ENCODE data around the gene CD209. TPM values are rescaled to one million over a fixed set of nuclear protein-coding genes. Genes with fewer than 3 reads are reported as not detected.

The CD209 gene
- total RNA-seq, 6 donors from 2014 or later, result 0.55 to 14.8 (median 1.7) TPM

DNA sequence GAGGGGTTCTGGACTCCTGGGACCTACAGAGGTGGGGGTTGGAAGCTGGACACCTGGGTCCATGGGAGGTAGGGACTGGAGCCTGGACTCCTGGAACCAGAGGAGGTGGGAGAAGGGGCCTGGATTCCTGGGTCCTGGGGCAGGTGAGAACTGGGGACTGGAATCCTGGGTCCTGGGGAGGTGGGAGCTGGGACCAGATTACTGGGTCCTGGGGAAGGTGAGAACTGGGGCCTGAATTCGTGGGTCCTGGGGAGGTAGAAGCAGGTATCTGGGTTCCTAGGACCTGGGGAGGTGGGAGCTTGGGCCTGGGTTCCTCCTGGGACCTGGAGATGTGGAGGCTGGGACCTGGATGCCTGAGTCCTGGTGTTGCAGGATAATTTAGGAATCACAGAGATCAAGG is 16.4 kb upstream of the CD209 start:
- Histone ChIP-seq H3K9me3 (peaks cover 0 to 10% (median 7%) of the 10 kb centered on the region in 4 donors), H3K4me1 (peaks cover 0 to 4% (median 0%) of the 10 kb centered on the region in 4 donors), H3K4me3 (peak overlapping the region in 1 of 4 donors; percentile 6), H3K36me3 (no peaks in the 10 kb centered on the region), H3K27me3 (no peaks in the 10 kb centered on the region), H3K27ac (peak overlapping the region in 2 of 4 donors; percentile 9 to 72)
- WGBS, 2 donors, result 64 to 67% methylated on average over 1 of the region's 1 CpG
- DNase-seq, result no peak
- TF ChIP-seq POLR2AphosphoS5 (IDR thresholded peaks at IDR 0.05) (no peak), EP300 (IDR thresholded peaks at IDR 0.05) (no peak), POLR2A (IDR thresholded peaks at IDR 0.05) (no peak)
- TF ChIP-seq, protein P1, sequence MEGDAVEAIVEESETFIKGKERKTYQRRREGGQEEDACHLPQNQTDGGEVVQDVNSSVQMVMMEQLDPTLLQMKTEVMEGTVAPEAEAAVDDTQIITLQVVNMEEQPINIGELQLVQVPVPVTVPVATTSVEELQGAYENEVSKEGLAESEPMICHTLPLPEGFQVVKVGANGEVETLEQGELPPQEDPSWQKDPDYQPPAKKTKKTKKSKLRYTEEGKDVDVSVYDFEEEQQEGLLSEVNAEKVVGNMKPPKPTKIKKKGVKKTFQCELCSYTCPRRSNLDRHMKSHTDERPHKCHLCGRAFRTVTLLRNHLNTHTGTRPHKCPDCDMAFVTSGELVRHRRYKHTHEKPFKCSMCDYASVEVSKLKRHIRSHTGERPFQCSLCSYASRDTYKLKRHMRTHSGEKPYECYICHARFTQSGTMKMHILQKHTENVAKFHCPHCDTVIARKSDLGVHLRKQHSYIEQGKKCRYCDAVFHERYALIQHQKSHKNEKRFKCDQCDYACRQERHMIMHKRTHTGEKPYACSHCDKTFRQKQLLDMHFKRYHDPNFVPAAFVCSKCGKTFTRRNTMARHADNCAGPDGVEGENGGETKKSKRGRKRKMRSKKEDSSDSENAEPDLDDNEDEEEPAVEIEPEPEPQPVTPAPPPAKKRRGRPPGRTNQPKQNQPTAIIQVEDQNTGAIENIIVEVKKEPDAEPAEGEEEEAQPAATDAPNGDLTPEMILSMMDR (IDR thresholded peaks at IDR 0.05), result no peak
- ATAC-seq (ENCODE audit: low FRiP score in 2 of 2), result no peak

DNA sequence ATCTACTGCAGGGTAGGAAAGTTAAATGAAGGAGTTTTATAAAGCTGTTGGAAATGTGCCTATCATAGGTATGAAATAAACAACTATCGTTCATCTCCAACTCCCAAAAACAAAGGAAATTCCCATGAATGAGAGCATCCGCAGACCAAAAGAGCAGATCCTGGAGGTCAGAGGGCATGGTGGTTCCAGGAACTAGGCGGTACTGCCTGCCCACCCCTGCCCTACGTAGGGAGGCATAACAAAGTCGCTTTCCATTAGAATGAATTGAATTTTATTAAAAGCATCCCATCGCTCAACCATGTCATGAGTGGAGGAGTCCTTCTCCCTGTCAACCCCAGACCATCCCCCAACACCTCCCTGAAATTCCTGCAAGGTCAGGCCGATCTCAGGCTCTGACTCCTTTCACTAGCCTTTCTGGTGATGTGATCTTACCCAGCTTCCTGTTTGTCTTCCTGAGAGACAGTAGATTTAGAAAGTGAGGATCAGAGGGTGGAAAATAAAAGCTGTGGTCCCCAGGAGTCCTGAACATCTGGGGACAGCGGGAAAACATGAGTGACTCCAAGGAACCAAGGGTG is 15.5 kb upstream of the CD209 start, which contains the start of gene CLEC4M:
CLEC4M (plus strand) TSS at position 525 of the 575 bp plus-strand sequence; CDS start at position 549, 24 bp downstream.
- DNase-seq, result no peak

GRCh38 chr19:7759156-7759555 is 11.8 kb upstream of the CD209 start:
- no peak overlapping the region for H3K27ac ChIP-seq
- TF ChIP-seq EP300 (IDR thresholded peaks at IDR 0.05) (no peak), POLR2AphosphoS5 (IDR thresholded peaks at IDR 0.05) (no peak), POLR2A (IDR thresholded peaks at IDR 0.05) (no peak)
- TF ChIP-seq, protein P1 (IDR thresholded peaks at IDR 0.05), result no peak

More for the DNA sequence above, 15.5 kb upstream of the CD209 start, which contains the start of gene CLEC4M:
- no peaks in the 10 kb centered on the region for H3K27me3 ChIP-seq
- TF ChIP-seq POLR2A (IDR thresholded peaks at IDR 0.05), result no peak
- TF ChIP-seq, protein P1 (IDR thresholded peaks at IDR 0.05), result no peak
- no peak for TF ChIP-seq POLR2AphosphoS5 (IDR thresholded peaks at IDR 0.05)
- no peak for TF ChIP-seq EP300 (IDR thresholded peaks at IDR 0.05)
- peak within 1 kb of the TSS in 2 of 4 donors; percentile 9 to 72 for H3K27ac ChIP-seq
- H3K4me1 ChIP-seq, result peaks cover 0 to 4% (median 0%) of the 10 kb centered on the region in 4 donors
- WGBS, 2 donors, result 65 to 71% methylated on average over 8 of the region's 8 CpGs
- no peaks in the 10 kb centered on the region for H3K36me3 ChIP-seq
- peaks cover 3 to 18% (median 16%) of the 10 kb centered on the region in 4 donors for H3K9me3 ChIP-seq
- no peak for ATAC-seq (ENCODE audit: low FRiP score in 2 of 2)
- H3K4me3 ChIP-seq, result peak within 1 kb of the TSS in 1 of 4 donors; percentile 6

DNA sequence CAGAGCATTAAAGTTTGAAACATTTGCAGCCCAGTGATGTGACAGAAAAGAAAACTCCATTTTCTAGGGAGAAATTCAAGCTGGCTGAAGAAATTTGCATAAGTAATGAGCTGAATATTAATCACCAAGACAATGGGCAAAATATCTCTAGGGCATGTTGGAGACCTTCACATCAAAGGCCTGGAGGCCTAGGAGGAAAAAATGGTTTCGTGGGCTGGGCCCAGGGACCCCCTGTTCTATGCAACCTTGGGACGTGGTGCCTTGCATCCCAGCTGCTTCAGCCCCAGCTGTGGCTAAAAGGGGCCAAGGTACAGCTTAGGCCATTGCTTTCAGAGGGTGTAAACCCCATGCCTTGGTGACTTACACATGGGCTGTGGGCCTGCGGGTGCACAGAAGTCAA is 10.0 kb upstream of the CD209 start:
- 74 to 94% methylated on average over 2 to 3 of the region's 3 CpGs for WGBS, 2 donors
- Histone ChIP-seq H3K4me1 (no peaks in the 10 kb centered on the region), H3K27ac (no peak overlapping the region), H3K36me3 (no peaks in the 10 kb centered on the region), H3K4me3 (no peak overlapping the region), H3K27me3 (no peaks in the 10 kb centered on the region), H3K9me3 (peaks cover 15 to 38% (median 27%) of the 10 kb centered on the region in 4 donors)
- TF ChIP-seq, protein P1 (IDR thresholded peaks at IDR 0.05), result no peak
- no peak for TF ChIP-seq EP300 (IDR thresholded peaks at IDR 0.05)
- no peak for TF ChIP-seq POLR2AphosphoS5 (IDR thresholded peaks at IDR 0.05)
- no peak for TF ChIP-seq POLR2A (IDR thresholded peaks at IDR 0.05)
- DNase-seq (no peak), ATAC-seq (ENCODE audit: low FRiP score in 2 of 2) (no peak)

More at GRCh38 chr19:7759156-7759555, 11.8 kb upstream of the CD209 start:
- Histone ChIP-seq H3K36me3 (no peaks in the 10 kb centered on the region), H3K4me1 (peaks cover 0 to 4% (median 0%) of the 10 kb centered on the region in 4 donors), H3K9me3 (peaks cover 15 to 38% (median 27%) of the 10 kb centered on the region in 4 donors), H3K27me3 (no peaks in the 10 kb centered on the region), H3K4me3 (no peak overlapping the region)
- 100% methylated on average over 1 of the region's 1 CpG for WGBS, 2 donors
- ATAC-seq (ENCODE audit: low FRiP score in 2 of 2), result no peak
- no peak for DNase-seq

All from upper lobe of left lung (tissue), 6 donors.